Measurements from ENCODE around the gene PLIN4.

Gene PLIN4

GRCh38 chr19:4488496-4488895 is 29.8 kb downstream of the PLIN4 start:
- no peak for DNase-seq

- DNase-seq, result no peak
These were observed 30.7 kb downstream of the PLIN4 start for GRCh38 chr19:4487572-4487971.

- no peak for DNase-seq
These were observed 34.9 kb downstream of the PLIN4 start for GRCh38 chr19:4483385-4483784.

GRCh38 chr19:4482721-4483364 is 35.4 kb downstream of the PLIN4 start:
- no peak for DNase-seq

- DNase-seq, result no peak
These were observed 41.1 kb downstream of the PLIN4 start for GRCh38 chr19:4477034-4477801.

- no peak for DNase-seq
These were observed 43.7 kb downstream of the PLIN4 start for GRCh38 chr19:4474514-4475022.

- no peak for DNase-seq
These were observed 44.3 kb downstream of the PLIN4 start for GRCh38 chr19:4473763-4474513.

- no peak for DNase-seq
These were observed 45.1 kb downstream of the PLIN4 start for GRCh38 chr19:4473011-4473762.

- no peak for DNase-seq
These were observed 45.9 kb downstream of the PLIN4 start, which contains the start of gene HDGFL2 for GRCh38 chr19:4472174-4472974. Gene HDGFL2, plus strand, starts transcription at chr19:4472297. Its CDS starts 54 bp downstream, at chr19:4472351.

- DNase-seq, result peak; percentile 100
These were observed 46.7 kb downstream of the PLIN4 start for GRCh38 chr19:4471403-4472173.

- no peak for DNase-seq
These were observed 50.5 kb downstream of the PLIN4 start for GRCh38 chr19:4467835-4468234.

GRCh38 chr19:4464815-4465581 is 53.3 kb downstream of the PLIN4 start:
- DNase-seq, result no peak

GRCh38 chr19:4457654-4458395 is 60.5 kb downstream of the PLIN4 start, which contains the start of gene UBXN6:
Gene UBXN6, minus strand, starts transcription at chr19:4457794. Its CDS starts 97 bp downstream, at chr19:4457697.
- DNase-seq, result peak; percentile 97

GRCh38 chr19:4456843-4457653 is 61.2 kb downstream of the PLIN4 start:
- DNase-seq, result peak; percentile 7

- no peak for DNase-seq
These were observed 61.8 kb downstream of the PLIN4 start for GRCh38 chr19:4456476-4456842.

- no peak for DNase-seq
These were observed 62.4 kb downstream of the PLIN4 start for GRCh38 chr19:4455719-4456475.

Measured in central memory CD4-positive, alpha-beta T cell (primary cell).